Kidney capillary endothelial cell (primary cell): Measurements from ENCODE around the gene CACNA1D.
"Not testable (repeated sequence)": the region's sequence is repeated elsewhere in the genome, so short reads cannot be mapped to it uniquely, and the experiment has no call there.

ENCODE experiments used
- DNase-seq: peaks from one replicate; pipeline ENCODE4 v3.0.0-alpha.2; 2018; ENCODE audit warnings: low spot score

The CACNA1D gene

GRCh38 chr3:53526704-53527055 lies 32.3 kb downstream of the CACNA1D start:
- DNase-seq = no peak

DNA sequence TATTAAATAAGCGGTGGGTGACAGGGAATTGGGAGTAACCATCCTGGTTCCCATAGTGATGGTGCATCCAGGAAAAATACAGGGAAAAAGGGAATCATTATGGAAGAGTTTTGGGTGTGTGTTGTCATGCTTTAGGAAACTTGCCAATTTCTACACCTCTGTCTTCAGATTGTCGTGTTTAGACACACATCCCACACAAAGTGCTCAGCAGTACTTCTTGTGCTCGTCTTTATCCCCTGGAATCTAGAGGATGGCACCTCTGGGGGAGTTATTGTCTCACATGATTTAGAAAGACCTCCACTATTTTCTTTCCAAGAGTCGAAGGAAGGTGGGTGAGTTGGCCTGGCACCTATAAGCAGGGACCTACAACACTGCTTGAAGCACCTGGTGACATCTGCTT lies 35.8 kb downstream of the CACNA1D start:
- no peak for DNase-seq

DNA sequence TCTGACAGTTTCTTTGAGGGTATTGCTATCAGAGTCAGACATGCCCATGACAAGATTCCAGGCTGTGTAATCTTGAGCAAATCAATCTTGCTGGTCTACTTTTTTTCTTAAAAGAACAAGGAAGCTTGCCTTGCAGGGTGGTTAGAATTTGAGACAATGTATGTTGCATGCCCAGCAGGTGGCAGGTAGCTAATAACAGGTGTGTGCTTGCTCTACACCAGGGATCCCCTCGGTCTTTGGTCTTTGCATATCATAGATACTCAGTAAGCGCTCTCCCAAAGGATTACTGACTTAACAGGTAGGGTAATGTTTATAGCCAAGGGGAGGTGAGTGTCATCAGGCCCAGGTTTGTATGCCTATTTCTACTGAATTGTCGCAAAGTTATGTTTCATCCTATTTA lies 37.3 kb downstream of the CACNA1D start:
- no peak for DNase-seq

- no peak for DNase-seq
Observed at GRCh38 chr3:53533472-53533871, 39.1 kb downstream of the CACNA1D start.

GRCh38 chr3:53534216-53534615 lies 39.8 kb downstream of the CACNA1D start:
- no peak for DNase-seq

GRCh38 chr3:53534676-53535400 lies 40.4 kb downstream of the CACNA1D start:
- no peak for DNase-seq

- DNase-seq = no peak
Observed at GRCh38 chr3:53536282-53536681, 41.9 kb downstream of the CACNA1D start.

GRCh38 chr3:53544357-53544756 lies 49.9 kb downstream of the CACNA1D start:
- no peak for DNase-seq

- DNase-seq = no peak
Observed at GRCh38 chr3:53545310-53545995, 51.0 kb downstream of the CACNA1D start.

DNA sequence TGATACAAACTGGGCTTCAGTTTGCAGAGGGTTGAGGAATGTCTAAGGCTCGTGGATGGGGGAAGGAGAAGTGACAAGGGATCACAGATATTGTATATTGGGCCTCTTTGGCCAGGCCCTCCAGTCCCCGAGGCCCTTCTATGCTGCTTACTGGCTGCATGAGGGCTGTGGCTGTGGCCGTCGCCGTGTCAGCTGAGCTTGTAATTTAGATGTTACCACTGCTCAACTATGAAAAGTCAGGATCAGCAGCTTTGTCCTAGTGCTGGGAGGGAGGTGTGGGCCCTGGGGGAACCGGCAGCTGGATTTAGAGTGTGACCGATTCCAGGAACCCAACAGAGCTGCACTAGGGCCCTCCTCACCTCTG lies 51.6 kb downstream of the CACNA1D start:
- no peak for DNase-seq

- no peak for DNase-seq
Observed at GRCh38 chr3:53547327-53547726, 52.9 kb downstream of the CACNA1D start.

DNA sequence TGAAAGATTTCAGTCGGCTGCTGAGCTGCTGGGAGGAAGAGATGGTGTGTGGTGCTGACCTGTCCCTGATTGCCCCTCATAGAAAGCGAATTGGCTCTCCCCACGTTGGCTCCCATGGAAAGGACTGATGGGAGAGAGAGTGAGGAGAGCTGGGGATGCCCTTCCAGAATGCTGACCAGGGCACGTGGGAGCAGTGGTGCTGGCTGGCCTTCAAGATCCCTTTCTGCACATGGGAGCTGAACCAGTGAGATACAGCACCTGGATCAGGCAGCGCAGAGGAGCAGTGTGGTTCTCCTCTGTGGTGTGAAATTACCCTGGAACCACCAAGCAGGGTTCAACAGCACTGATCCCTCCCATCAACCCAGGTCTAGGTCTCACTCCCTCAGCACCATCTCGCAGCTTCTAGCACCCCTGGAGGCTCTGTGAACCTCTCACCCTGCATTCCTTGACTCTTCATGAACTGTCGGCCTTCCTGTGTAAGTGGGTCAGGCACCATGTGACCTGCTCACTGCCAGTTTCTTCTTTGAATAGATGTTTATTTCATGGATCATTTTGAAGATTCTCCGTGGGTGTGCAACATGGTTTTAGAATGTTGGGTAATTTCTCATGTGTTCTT lies 55.7 kb downstream of the CACNA1D start:
- no peak for DNase-seq

- DNase-seq = no peak
Observed at GRCh38 chr3:53551324-53551723, 56.9 kb downstream of the CACNA1D start.

- DNase-seq = no peak
Observed at GRCh38 chr3:53552730-53553129, 58.3 kb downstream of the CACNA1D start.

DNA sequence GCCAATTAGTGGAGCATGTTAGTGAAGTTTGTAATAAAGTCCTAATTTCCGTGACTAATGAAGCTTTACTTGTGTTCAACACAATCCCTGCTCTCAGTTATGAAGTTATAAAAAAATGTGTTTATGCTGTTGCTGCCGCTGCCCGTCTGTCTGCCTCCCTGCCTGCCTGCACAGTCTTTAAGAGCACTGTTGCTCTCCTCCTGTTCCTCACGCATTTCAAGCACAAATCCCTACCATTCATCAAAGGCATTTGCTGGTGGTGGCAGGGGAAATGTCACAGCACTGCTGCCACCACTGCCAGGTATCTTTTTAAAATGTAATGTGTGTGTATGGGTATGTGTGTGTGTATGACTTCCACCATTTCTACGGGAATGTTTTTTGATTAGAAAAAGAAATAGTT lies 58.8 kb downstream of the CACNA1D start:
- DNase-seq = no peak

GRCh38 chr3:53554559-53555067 lies 60.2 kb downstream of the CACNA1D start:
- DNase-seq = no peak

DNA sequence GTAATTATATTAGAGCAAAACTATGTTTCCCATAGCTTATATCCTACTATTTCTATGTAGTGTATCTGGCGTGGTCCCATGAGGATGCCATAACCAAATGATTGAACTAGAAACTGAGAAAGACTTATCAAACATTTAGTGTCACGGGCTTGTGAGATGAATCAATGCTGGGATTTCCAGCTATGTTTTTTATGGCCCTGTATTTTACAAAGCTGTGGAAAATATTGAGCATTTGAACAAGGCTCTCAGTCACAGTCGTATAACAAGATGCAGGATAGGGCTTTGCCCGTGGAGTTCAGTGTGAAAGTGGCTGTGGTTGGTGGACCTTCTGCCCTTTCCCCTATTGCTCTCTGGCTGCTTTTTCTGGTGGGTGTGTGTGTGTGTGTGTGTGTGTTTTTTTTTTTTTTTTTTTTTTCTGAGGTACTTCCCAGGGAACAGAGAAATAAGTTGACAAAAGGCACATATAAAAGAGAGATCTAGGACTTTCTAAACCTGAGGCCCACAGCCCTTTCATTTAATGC lies 60.7 kb downstream of the CACNA1D start:
- DNase-seq = no peak

DNA sequence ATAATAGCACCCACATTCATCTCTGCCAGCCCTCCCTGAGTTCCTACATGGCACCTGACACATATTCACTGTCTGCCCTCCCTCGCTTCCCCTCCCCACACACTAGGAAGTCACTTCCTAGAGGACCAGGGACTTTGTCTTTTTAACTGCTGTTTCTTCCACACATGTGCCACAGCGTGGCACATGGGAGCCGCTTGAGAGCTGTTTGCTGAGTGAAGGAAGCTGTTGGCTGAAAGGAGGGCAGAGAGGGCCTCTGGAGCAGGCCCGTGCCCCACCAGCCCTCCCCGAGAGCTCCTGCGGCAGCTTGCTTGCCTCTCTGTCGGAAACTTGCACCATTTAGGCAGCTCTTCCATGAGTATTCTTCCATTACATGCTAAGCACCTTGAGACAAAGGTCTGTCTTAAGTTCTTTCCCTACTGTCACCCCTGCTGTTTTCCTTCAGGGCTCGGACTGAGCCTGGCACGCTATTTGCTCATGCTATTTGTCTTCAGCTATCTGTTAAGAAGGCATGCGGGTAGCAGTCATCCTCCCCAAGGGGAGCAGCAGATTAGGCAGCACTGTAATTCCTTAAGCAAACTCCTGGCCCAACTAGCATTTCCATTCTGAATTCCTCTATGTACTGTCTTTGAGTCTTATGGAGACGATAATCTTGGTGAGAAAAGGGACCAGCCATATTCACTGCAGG lies 72.2 kb downstream of the CACNA1D start:
- no peak for DNase-seq

GRCh38 chr3:53570081-53570480 lies 75.7 kb downstream of the CACNA1D start:
- no peak for DNase-seq

GRCh38 chr3:53570709-53571108 lies 76.3 kb downstream of the CACNA1D start:
- DNase-seq = peak; percentile 19

DNA sequence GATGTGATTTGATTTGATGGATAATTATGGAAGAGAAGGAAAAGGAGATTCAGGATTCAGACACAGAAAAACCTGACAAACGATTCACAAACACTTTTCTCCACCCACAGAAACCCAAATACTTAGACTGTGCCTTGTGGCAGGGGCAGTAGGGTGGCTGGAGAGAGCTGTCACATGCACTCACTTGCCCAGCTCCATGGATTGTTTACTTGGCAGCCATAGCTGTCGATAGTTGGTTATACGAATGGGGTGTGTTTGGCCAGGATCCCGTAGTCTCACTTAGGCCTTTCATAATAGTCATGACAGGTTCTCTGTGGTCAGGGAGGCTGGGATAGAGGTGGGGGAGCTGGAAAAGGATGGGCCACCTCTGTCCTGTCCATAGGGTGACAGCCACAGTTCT lies 76.9 kb downstream of the CACNA1D start:
- no peak for DNase-seq

DNA sequence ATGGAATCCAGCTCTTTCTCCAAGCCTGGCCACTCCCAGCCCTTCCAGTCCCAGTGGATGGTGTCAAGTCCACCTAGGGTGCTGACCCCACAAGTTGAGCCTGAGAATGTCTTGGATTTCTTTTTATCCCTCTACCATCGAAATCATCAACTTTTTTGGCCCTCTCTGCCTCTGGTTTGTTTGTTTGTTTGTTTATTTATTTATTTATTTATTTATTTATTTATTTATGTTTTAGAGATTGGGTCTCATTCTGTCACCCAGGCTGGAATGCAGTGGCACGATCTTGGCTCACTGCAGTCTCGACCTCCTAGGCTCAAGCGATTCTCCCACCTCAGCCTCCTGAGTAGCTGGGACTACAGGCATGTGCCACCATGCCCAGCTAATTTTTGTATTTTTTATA lies 77.8 kb downstream of the CACNA1D start:
- not testable (repeated sequence) for DNase-seq

- DNase-seq = no peak
Observed at GRCh38 chr3:53577506-53577905, 83.1 kb downstream of the CACNA1D start.
